HepG2 (cell line): ENCODE measurements around the gene TMEM151A. TPM values are rescaled to one million over a fixed set of nuclear protein-coding genes. Genes with fewer than 3 reads are reported as not detected.
A peak's percentile ranks its signal among the peaks of the same experiment; 100 is the strongest.

Experiments used
- ADNP ChIP-seq: sonication (generic); formaldehyde crosslinking; IDR thresholded peaks from 2 replicates; pipeline ENCODE4 v1.4.0; 2020; ENCODE audit warnings: missing genetic modification reagents
- ARID2 ChIP-seq: sonication (generic); formaldehyde crosslinking; IDR thresholded peaks from 2 replicates; pipeline ENCODE4 v1.8.1; 2022; ENCODE audit warnings: mild to moderate bottlenecking, missing genetic modification reagents, borderline replicate concordance
- ATF1 ChIP-seq: IDR thresholded peaks from 2 replicates; pipeline ENCODE4 v1.6.1; 2016; ENCODE audit warnings: mild to moderate bottlenecking, control low read depth
- BRD4 ChIP-seq: sonication (generic); formaldehyde crosslinking; IDR thresholded peaks from 2 replicates; pipeline ENCODE4 v1.4.0; 2020; ENCODE audit warnings: missing genetic modification reagents
- CEBPZ ChIP-seq: IDR thresholded peaks from 2 replicates; pipeline ENCODE4 v1.6.1; 2012; ENCODE audit warnings: low read length, improper control_type of control experiment
- DPF2 ChIP-seq: sonication (generic); formaldehyde crosslinking; IDR thresholded peaks from 2 replicates; pipeline ENCODE4 v1.4.0; 2020; ENCODE audit warnings: mild to moderate bottlenecking, low read depth, missing genetic modification reagents, borderline replicate concordance
- JARID2 ChIP-seq: sonication (generic); formaldehyde crosslinking; IDR thresholded peaks from 2 replicates; pipeline ENCODE4 v1.8.1; 2023; ENCODE audit warnings: missing genetic modification reagents, inconsistent platforms; ENCODE audit not compliant: insufficient replicate concordance
- KLF12 ChIP-seq: sonication (generic); formaldehyde crosslinking; IDR thresholded peaks from 2 replicates; pipeline ENCODE4 v1.4.0; 2020; ENCODE audit warnings: missing genetic modification reagents, borderline replicate concordance
- MEF2D ChIP-seq: sonication (generic); formaldehyde crosslinking; IDR thresholded peaks from 2 replicates; pipeline ENCODE4 v1.5.1; 2020; ENCODE audit warnings: mild to moderate bottlenecking, missing genetic modification reagents
- NCOA5 ChIP-seq: sonication (generic); formaldehyde crosslinking; IDR thresholded peaks from 2 replicates; pipeline ENCODE4 v1.4.0; 2020; ENCODE audit warnings: missing genetic modification reagents
- RARG ChIP-seq: sonication (generic); formaldehyde crosslinking; IDR thresholded peaks from 2 replicates; pipeline ENCODE4 v1.4.0; 2020; ENCODE audit warnings: low read depth, mild to moderate bottlenecking, missing genetic modification reagents
- ZFX ChIP-seq: sonication (generic); formaldehyde crosslinking; IDR thresholded peaks from 2 replicates; pipeline ENCODE4 v1.4.0; 2020; ENCODE audit warnings: mild to moderate bottlenecking, low read depth, missing genetic modification reagents, moderate library complexity
- ZNF232 ChIP-seq: sonication (generic); formaldehyde crosslinking; IDR thresholded peaks from 2 replicates; pipeline ENCODE4 v1.4.0; 2020; ENCODE audit warnings: missing genetic modification reagents, borderline replicate concordance
- ZNF503 ChIP-seq: sonication (generic); formaldehyde crosslinking; IDR thresholded peaks from 2 replicates; pipeline ENCODE4 v1.4.0; 2020; ENCODE audit warnings: missing genetic modification reagents
- ZNF569 ChIP-seq: sonication (generic); formaldehyde crosslinking; IDR thresholded peaks from 2 replicates; pipeline ENCODE4 v1.5.0; 2020; ENCODE audit warnings: mild to moderate bottlenecking, missing genetic modification reagents, moderate library complexity, borderline replicate concordance
- ZNF75D ChIP-seq: sonication (generic); formaldehyde crosslinking; IDR thresholded peaks from 2 replicates; pipeline ENCODE4 v1.8.1; 2023; ENCODE audit warnings: missing genetic modification reagents, mild to moderate bottlenecking, borderline replicate concordance
- ZNF766 ChIP-seq: sonication (generic); formaldehyde crosslinking; IDR thresholded peaks from 2 replicates; pipeline ENCODE4 v1.5.0; 2020; ENCODE audit warnings: missing genetic modification reagents, borderline replicate concordance
- polyA plus RNA-seq, 8 experiments: library from polyadenylated mRNA; depleted of rRNA in 3 of 8; stranded (reverse) in 7 of 8; unstranded in 1 of 8; fragments of >200 nt; fragmentation: Illumina TruSeq in 4 of 8; extraction: Trizol in 4 of 8; gene quantifications; 2 replicates each; pipeline versions ENCODE4 v1.2.1 to v1.2.3, GENCODE V29; 2011 to 2016; ENCODE audit warnings: low read depth in 4 of 8, missing spikeins in 1 of 8, mixed read lengths in 1 of 8; ENCODE audit not compliant: insufficient read depth in 1 of 8
- total RNA-seq, 5 experiments: library from RNA; depleted of rRNA; stranded (reverse); fragments of >200 nt; fragmentation: Illumina TruSeq; extraction: Trizol; gene quantifications; 2 replicates each; pipeline ENCODE4 v1.2.3, GENCODE V29; 2016; ENCODE audit warnings: low read depth in 1 of 5
- TF ChIP-seq, protein P1 (sequence below): sonication (generic); formaldehyde crosslinking; IDR thresholded peaks from 2 replicates; pipeline ENCODE4 v1.5.0; 2020; ENCODE audit warnings: mild to moderate bottlenecking, missing genetic modification reagents
- TF ChIP-seq, protein P2 (sequence below): IDR thresholded peaks from 2 replicates; pipeline ENCODE4 v1.6.1; 2016; ENCODE audit warnings: missing biosample characterization, missing genetic modification reagents, low read depth
- TF ChIP-seq, protein P3 (sequence below): sonication (generic); formaldehyde crosslinking; IDR thresholded peaks from 2 replicates; pipeline ENCODE4 v1.4.0; 2020; ENCODE audit warnings: missing genetic modification reagents

TMEM151A gene
- total and polyA plus RNA-seq, 2 of the 13 experiments (the other 11 are each of a cell fraction or from before 2014, with no cell fraction given) = 0.18 to 0.33 TPM

- TF ChIP-seq KLF12 (CRISPR knock-in tag) (no peak), ZFX (CRISPR knock-in tag) (peak; percentile 72), MEF2D (no peak), ARID2 (no peak), ZNF569 (CRISPR knock-in tag) (no peak), ADNP (CRISPR knock-in tag) (no peak), DPF2 (CRISPR knock-in tag) (no peak), JARID2 (CRISPR knock-in tag) (no peak), CEBPZ (no peak), ATF1 (CRISPR knock-in tag) (no peak), ZNF766 (CRISPR knock-in tag) (no peak), NCOA5 (CRISPR knock-in tag) (no peak), ZNF503 (no peak), ZNF75D (CRISPR knock-in tag) (no peak), BRD4 (no peak), RARG (CRISPR knock-in tag) (no peak), ZNF232 (CRISPR knock-in tag) (no peak)
- TF ChIP-seq, protein P1, sequence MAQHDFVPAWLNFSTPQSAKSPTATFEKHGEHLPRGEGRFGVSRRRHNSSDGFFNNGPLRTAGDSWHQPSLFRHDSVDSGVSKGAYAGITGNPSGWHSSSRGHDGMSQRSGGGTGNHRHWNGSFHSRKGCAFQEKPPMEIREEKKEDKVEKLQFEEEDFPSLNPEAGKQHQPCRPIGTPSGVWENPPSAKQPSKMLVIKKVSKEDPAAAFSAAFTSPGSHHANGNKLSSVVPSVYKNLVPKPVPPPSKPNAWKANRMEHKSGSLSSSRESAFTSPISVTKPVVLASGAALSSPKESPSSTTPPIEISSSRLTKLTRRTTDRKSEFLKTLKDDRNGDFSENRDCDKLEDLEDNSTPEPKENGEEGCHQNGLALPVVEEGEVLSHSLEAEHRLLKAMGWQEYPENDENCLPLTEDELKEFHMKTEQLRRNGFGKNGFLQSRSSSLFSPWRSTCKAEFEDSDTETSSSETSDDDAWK (CRISPR knock-in tag) = no peak
- TF ChIP-seq, protein P2, sequence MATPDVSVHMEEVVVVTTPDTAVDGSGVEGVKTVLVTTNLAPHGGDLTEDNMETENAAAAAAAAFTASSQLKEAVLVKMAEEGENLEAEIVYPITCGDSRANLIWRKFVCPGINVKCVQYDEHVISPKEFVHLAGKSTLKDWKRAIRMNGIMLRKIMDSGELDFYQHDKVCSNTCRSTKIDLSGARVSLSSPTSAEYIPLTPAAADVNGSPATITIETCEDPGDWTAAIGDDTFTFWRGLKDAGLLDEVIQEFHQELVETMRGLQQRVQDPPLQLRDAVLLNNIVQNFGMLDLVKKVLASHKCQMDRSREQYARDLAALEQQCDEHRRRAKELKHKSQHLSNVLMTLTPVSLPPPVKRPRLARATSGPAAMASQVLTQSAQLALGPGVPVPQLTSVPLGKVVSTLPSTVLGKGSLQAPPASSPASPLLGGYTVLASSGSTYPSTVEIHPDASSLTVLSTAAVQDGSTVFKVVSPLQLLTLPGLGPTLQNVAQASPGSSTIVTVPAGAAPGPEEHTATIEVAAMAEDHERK (CRISPR knock-in tag) = no peak
- TF ChIP-seq, protein P3, sequence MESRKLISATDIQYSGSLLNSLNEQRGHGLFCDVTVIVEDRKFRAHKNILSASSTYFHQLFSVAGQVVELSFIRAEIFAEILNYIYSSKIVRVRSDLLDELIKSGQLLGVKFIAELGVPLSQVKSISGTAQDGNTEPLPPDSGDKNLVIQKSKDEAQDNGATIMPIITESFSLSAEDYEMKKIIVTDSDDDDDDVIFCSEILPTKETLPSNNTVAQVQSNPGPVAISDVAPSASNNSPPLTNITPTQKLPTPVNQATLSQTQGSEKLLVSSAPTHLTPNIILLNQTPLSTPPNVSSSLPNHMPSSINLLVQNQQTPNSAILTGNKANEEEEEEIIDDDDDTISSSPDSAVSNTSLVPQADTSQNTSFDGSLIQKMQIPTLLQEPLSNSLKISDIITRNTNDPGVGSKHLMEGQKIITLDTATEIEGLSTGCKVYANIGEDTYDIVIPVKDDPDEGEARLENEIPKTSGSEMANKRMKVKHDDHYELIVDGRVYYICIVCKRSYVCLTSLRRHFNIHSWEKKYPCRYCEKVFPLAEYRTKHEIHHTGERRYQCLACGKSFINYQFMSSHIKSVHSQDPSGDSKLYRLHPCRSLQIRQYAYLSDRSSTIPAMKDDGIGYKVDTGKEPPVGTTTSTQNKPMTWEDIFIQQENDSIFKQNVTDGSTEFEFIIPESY (CRISPR knock-in tag) = no peak
Measured at GRCh38 chr11:66268244-66268951, 23.3 kb upstream of the TMEM151A start, which contains the start of gene RAB1B (continued).
